Sigmoid colon (tissue), 7 donors: ENCODE measurements around the gene PLD2. TPM values are rescaled to one million over a fixed set of nuclear protein-coding genes. Genes with fewer than 3 reads are reported as not detected.

ENCODE experiments used
- DNase-seq: peaks from one replicate; pipeline ENCODE4 v3.0.0-alpha.2; 2019
- H3K27ac ChIP-seq, 4 donors: fragments of 200-600 bp; sonication (generic); one replicate each; pipeline ENCODE4 v1.5.1; 2016 to 2019; ENCODE audit warnings: mild to moderate bottlenecking in 1 of 4
- H3K27me3 ChIP-seq, 3 donors: fragments of 200-600 bp; sonication (generic); one replicate each; pipeline ENCODE4 v1.5.1; 2019; ENCODE audit warnings: mild to moderate bottlenecking in 1 of 3
- H3K36me3 ChIP-seq, 4 donors: fragments of 200-600 bp; sonication (generic); one replicate each; pipeline ENCODE4 v1.5.1; 2016 to 2019
- H3K4me1 ChIP-seq, 4 donors: fragments of 200-600 bp; sonication (generic); one replicate each; pipeline ENCODE4 v1.5.1; 2017 to 2019
- H3K4me3 ChIP-seq, 4 donors: fragments of 200-600 bp; sonication (generic); one replicate each; pipeline ENCODE4 v1.5.1; 2017 to 2019; ENCODE audit warnings: mild to moderate bottlenecking in 2 of 4, moderate library complexity in 1 of 4
- H3K9me3 ChIP-seq, 4 donors: fragments of 200-600 bp in 3 of 4; sonication (generic) in 3 of 4; one replicate each; pipeline versions ENCODE4 v1.5.1 to v1.6.1; 2013 to 2019
- EP300 ChIP-seq, 4 donors: sonication (generic); formaldehyde crosslinking; IDR thresholded peaks; one replicate each; pipeline ENCODE4 v1.6.1; 2017; ENCODE audit warnings: antibody characterized with exemption in 4 of 4
- POLR2A ChIP-seq, 2 donors: fragments of 450-650 bp; IDR thresholded peaks; one replicate each; pipeline ENCODE4 v1.6.1; 2016; ENCODE audit warnings: antibody characterized with exemption in 2 of 2, mild to moderate bottlenecking in 2 of 2, moderate library complexity in 2 of 2
- POLR2AphosphoS5 ChIP-seq, 4 donors: sonication (generic); formaldehyde crosslinking; IDR thresholded peaks; one replicate each; pipeline ENCODE4 v1.6.1; 2017; ENCODE audit warnings: antibody characterized with exemption in 4 of 4
- WGBS, 2 donors: extraction: QIAGEN DNeasy Blood & Tissue Kit; methylation state at CpG; one replicate each; pipeline ENCODE4 v1.1.7; 2013; 5-methylcytosine and 5-hydroxymethylcytosine counted together
- intact Hi-C: fragments of 100-400 bp; cut with DNase I; formaldehyde crosslinking; loops from one replicate; pipeline ENCODE4 v1.15.1; 2023
- polyA plus RNA-seq, 3 donors: library from polyadenylated mRNA; stranded (reverse); fragments of 200-250 nt; gene quantifications; one replicate each; pipeline ENCODE4 v1.2.3, GENCODE V29; 2013
- total RNA-seq, 4 donors: library from RNA; depleted of rRNA; stranded (reverse); fragments of >200 nt; gene quantifications; one replicate each; pipeline ENCODE4 v1.1.0, GENCODE V29; 2016
- TF ChIP-seq, protein P1 (sequence below), 4 experiments: fragments of 450-650 bp in 3 of 4; fragments of 200-600 bp in 1 of 4; IDR thresholded peaks; one replicate each; pipeline ENCODE4 v1.5.1; 2016 to 2019; ENCODE audit warnings: antibody characterized with exemption in 4 of 4, mild to moderate bottlenecking in 3 of 4, moderate library complexity in 2 of 4
- donor health status: healthy with polysubstance abuse.
- donor health status: Bipolar disorder and iron deficiency.
- donor health status: healthy.

PLD2 gene
- total and polyA plus RNA-seq, 7 donors, result 6.0 to 20.5 (median 12.1) TPM

DNA sequence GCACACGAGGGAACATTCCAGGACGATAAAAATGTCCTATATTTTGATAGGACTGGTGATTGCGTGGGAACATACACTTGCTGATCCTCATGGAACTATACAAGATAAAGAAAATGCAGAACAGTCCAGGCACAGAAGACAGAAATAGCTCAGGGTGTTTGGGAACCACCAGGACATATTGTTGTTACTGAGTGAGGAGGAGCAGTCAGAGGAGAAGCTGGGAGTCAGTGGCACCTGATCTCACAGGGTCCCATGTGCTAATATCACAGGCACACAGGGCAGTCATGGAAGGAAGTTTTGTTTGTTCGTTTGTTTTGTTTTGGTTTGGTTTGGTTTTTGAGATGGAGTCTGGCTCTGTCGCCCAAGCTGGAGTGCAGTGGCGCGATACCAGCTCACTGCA, 5.7 kb downstream of the PLD2 start:
- H3K4me3 ChIP-seq, result no peak overlapping the region
- no peaks in the 10 kb centered on the region for H3K27me3 ChIP-seq
- TF ChIP-seq POLR2AphosphoS5 (IDR thresholded peaks at IDR 0.05), result no peak
- TF ChIP-seq, protein P1, sequence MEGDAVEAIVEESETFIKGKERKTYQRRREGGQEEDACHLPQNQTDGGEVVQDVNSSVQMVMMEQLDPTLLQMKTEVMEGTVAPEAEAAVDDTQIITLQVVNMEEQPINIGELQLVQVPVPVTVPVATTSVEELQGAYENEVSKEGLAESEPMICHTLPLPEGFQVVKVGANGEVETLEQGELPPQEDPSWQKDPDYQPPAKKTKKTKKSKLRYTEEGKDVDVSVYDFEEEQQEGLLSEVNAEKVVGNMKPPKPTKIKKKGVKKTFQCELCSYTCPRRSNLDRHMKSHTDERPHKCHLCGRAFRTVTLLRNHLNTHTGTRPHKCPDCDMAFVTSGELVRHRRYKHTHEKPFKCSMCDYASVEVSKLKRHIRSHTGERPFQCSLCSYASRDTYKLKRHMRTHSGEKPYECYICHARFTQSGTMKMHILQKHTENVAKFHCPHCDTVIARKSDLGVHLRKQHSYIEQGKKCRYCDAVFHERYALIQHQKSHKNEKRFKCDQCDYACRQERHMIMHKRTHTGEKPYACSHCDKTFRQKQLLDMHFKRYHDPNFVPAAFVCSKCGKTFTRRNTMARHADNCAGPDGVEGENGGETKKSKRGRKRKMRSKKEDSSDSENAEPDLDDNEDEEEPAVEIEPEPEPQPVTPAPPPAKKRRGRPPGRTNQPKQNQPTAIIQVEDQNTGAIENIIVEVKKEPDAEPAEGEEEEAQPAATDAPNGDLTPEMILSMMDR (IDR thresholded peaks at IDR 0.05), result no peak
- TF ChIP-seq POLR2A (IDR thresholded peaks at IDR 0.05), result no peak
- no peak for TF ChIP-seq EP300 (IDR thresholded peaks at IDR 0.05)
- peaks cover 0 to 13% (median 10%) of the 10 kb centered on the region in 4 donors for H3K4me1 ChIP-seq
- no peaks in the 10 kb centered on the region for H3K9me3 ChIP-seq
- WGBS, 2 donors, result 91 to 94% methylated on average over 7 of the region's 7 CpGs
- H3K36me3 ChIP-seq, result peaks cover 5 to 42% (median 10%) of the 10 kb centered on the region in 4 donors
- H3K27ac ChIP-seq, result no peak overlapping the region
- intact Hi-C loops, result no loop called here
- DNase-seq, result no peak

- Histone ChIP-seq H3K9me3 (no peaks in the 10 kb centered on the region), H3K4me3 (no peak overlapping the region), H3K4me1 (no peaks in the 10 kb centered on the region), H3K27ac (no peak overlapping the region), H3K36me3 (peaks cover 10 to 44% (median 10%) of the 10 kb centered on the region in 4 donors), H3K27me3 (no peaks in the 10 kb centered on the region)
- DNase-seq, result no peak
- WGBS, 2 donors, result 83% methylated on average over 7 of the region's 7 CpGs
- intact Hi-C loops, result no loop called here
- no peak for TF ChIP-seq POLR2AphosphoS5 (IDR thresholded peaks at IDR 0.05)
- TF ChIP-seq EP300 (IDR thresholded peaks at IDR 0.05), result no peak
- TF ChIP-seq, protein P1 (IDR thresholded peaks at IDR 0.05), result no peak
- TF ChIP-seq POLR2A (IDR thresholded peaks at IDR 0.05), result no peak
Measured at GRCh38 chr17:4815043-4815675, 8.2 kb downstream of the PLD2 start.

- no peak for DNase-seq
- TF ChIP-seq, protein P1 (IDR thresholded peaks at IDR 0.05), result no peak
- TF ChIP-seq POLR2A (IDR thresholded peaks at IDR 0.05) (no peak), EP300 (IDR thresholded peaks at IDR 0.05) (no peak), POLR2AphosphoS5 (IDR thresholded peaks at IDR 0.05) (no peak)
- H3K27ac ChIP-seq, result no peak overlapping the region
- 94% methylated on average over 13 of the region's 13 CpGs for WGBS, 2 donors
- H3K36me3 ChIP-seq, result peaks cover 10 to 48% (median 10%) of the 10 kb centered on the region in 4 donors
- intact Hi-C loops, result no loop called here
- no peaks in the 10 kb centered on the region for H3K9me3 ChIP-seq
- H3K4me3 ChIP-seq, result no peak overlapping the region
- no peaks in the 10 kb centered on the region for H3K4me1 ChIP-seq
- no peaks in the 10 kb centered on the region for H3K27me3 ChIP-seq
Measured at GRCh38 chr17:4816826-4817225, 9.9 kb downstream of the PLD2 start.

DNA sequence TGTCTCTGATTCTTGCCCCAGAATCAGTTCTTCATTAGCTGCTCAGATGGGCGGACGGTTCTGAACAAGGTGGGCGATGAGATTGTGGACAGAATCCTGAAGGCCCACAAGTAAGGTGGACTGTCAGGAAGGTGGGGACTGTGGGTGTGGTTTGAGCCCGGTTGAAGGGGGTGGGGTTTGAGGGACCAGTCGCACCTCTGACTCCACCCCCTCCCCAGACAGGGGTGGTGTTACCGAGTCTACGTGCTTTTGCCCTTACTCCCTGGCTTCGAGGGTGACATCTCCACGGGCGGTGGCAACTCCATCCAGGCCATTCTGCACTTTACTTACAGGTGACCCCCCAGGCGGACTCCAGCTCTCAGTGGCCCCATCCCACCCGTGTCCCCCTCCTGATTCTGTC, 11.3 kb downstream of the PLD2 start:
- intact Hi-C loops, result no loop called here
- no peak overlapping the region for H3K4me3 ChIP-seq
- no peaks in the 10 kb centered on the region for H3K4me1 ChIP-seq
- H3K36me3 ChIP-seq, result peaks cover 10 to 62% (median 10%) of the 10 kb centered on the region in 4 donors
- no peaks in the 10 kb centered on the region for H3K27me3 ChIP-seq
- WGBS, 2 donors, result 80 to 83% methylated on average over 12 of the region's 12 CpGs
- TF ChIP-seq EP300 (IDR thresholded peaks at IDR 0.05), result no peak
- DNase-seq, result no peak
- H3K27ac ChIP-seq, result no peak overlapping the region
- no peaks in the 10 kb centered on the region for H3K9me3 ChIP-seq

GRCh38 chr17:4822835-4823234, 15.9 kb downstream of the PLD2 start:
- Histone ChIP-seq H3K4me3 (no peak overlapping the region), H3K4me1 (no peaks in the 10 kb centered on the region), H3K36me3 (peaks cover 0 to 44% (median 3%) of the 10 kb centered on the region in 4 donors), H3K27me3 (no peaks in the 10 kb centered on the region), H3K9me3 (no peaks in the 10 kb centered on the region), H3K27ac (no peak overlapping the region)
- WGBS, 2 donors, result 82 to 85% methylated on average over 3 of the region's 3 CpGs
- intact Hi-C loops, result no loop called here
- TF ChIP-seq, protein P1 (IDR thresholded peaks at IDR 0.05), result no peak
- TF ChIP-seq POLR2AphosphoS5 (IDR thresholded peaks at IDR 0.05) (no peak), EP300 (IDR thresholded peaks at IDR 0.05) (no peak), POLR2A (IDR thresholded peaks at IDR 0.05) (no peak)
- DNase-seq, result no peak
